NB4 (cell line): Measurements from ENCODE around the gene GEN1.

Experiments used
- CTCF ChIP-seq: IDR thresholded peaks from one replicate; pipeline ENCODE4 v1.5.1; 2012; ENCODE audit warnings: low read depth, low read length
- MAX ChIP-seq: IDR thresholded peaks from 2 replicates; pipeline ENCODE4 v1.6.1; 2011; ENCODE audit warnings: low read depth, low read length
- MYC ChIP-seq: IDR thresholded peaks from 2 replicates; pipeline ENCODE4 v1.6.1; 2011; ENCODE audit warnings: low read depth, low read length
- POLR2A ChIP-seq: IDR thresholded peaks from 2 replicates; pipeline ENCODE4 v1.6.1; 2011; ENCODE audit warnings: mild to moderate bottlenecking; ENCODE audit not compliant: insufficient read length; ENCODE audit errors: extremely low read depth

- TF ChIP-seq CTCF (no peak), MAX (no peak), POLR2A (no peak), MYC (no peak)
Measured at GRCh38 chr2:17733599-17733998, 20.3 kb upstream of the GEN1 start.
